Activated T-cell treated with anti-CD3 and anti-CD28 coated beads, Interleukin-2, amount 50 U/mL, for 4 hours (primary cell): ENCODE measurements around the gene PODN. TPM values are rescaled to one million over a fixed set of nuclear protein-coding genes. Genes with fewer than 3 reads are reported as not detected.

Experiments used
- ATAC-seq, 2 donors: fragments of 200-7000 bp; cut with Tn5 transposase; one replicate each; pipeline ENCODE4 v1.10.0; 2021
- DNase-seq: peaks from one replicate; pipeline ENCODE4 v3.0.0-alpha.2; 2020
- H3K27me3 Mint-ChIP-seq: one replicate; pipeline ENCODE4 v1.8.0; 2021; ENCODE audit warnings: low read depth, mixed read lengths
- H3K36me3 Mint-ChIP-seq: one replicate; pipeline ENCODE4 v1.8.0; 2022; ENCODE audit warnings: mixed read lengths; ENCODE audit not compliant: insufficient read depth
- H3K4me1 Mint-ChIP-seq: one replicate; pipeline ENCODE4 v1.8.0; 2021; ENCODE audit warnings: low read depth, mixed read lengths
- H3K4me3 Mint-ChIP-seq: one replicate; pipeline ENCODE4 v1.8.0; 2021; ENCODE audit warnings: mild to moderate bottlenecking, moderate library complexity, mixed read lengths
- H3K9me3 Mint-ChIP-seq: one replicate; pipeline ENCODE4 v1.8.0; 2021; ENCODE audit warnings: mixed read lengths
- total RNA-seq, 3 donors: library from RNA; stranded (reverse); gene quantifications; one replicate each; pipeline ENCODE4 v1.2.1, GENCODE V29; 2021

PODN gene
- total RNA-seq, 3 donors from 2014 or later = 0.11 to 0.23 TPM; not detected in 1

DNA sequence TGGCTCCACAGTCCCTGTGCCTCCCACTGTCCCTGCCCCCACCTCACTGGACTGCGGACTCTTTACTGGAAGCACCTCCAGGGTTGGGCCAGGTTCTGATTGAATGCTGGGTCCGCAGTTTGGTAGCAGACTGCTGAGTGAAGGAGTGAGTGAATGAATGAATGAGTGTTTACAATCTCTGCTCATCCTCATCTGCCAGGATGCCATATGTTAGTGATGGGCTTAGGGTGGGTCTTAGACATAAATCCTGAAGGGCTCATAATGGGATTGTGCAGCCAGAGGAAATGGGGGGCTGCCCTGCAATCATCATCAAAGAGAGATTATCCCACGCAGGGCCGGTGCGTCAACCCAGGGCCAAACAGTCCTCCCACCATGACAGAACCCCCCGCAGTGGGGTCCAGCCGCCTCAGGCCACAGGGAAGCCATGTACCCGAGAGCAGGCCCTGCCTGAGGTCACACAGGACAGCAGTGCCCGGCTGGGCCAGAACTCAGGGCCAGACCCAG is 54.3 kb downstream of the PODN start:
- Mint-ChIP-seq H3K4me1 (no peaks in the 10 kb centered on the region), H3K4me3 (no peak overlapping the region)
- no peak for ATAC-seq

DNA sequence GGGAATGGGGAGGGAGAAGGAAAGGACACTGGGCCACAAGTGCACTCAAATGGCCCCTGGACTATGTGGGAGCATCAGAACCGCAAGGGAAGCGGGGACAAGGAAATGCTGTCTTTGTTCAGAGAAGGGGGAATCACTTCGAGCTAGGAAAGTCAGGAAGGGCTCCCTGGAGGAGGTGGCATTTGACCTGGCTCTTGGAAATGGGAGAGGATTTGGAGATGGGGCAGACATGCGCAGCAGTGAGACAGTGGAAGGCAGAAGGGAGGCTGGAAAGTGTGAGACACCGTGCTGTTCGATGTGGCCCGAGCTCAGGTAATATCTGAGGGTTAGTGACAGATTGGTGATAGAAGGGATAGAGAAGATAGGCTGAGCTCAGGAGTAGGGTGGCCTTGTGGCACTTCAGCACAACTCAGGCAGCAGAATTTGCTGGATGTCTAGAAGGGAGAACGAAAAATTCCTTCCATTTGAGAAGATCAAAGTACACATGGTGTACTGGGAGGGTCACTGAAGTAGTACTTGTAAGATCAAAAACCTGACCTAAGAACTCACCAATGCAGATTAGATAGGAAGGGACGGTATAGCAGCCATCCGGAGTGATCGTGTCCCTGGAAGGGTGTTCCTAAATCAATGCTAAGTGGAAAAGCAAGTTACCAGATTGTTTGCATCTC is 55.1 kb downstream of the PODN start:
- DNase-seq (no peak), ATAC-seq (no peak)
- Mint-ChIP-seq H3K4me3 (no peak overlapping the region), H3K9me3 (peaks cover 3% of the 10 kb centered on the region), H3K4me1 (no peaks in the 10 kb centered on the region), H3K27me3 (peaks cover 13% of the 10 kb centered on the region), H3K36me3 (no peaks in the 10 kb centered on the region)

More for the DNA sequence above, 54.3 kb downstream of the PODN start:
- Mint-ChIP-seq H3K36me3 (no peaks in the 10 kb centered on the region), H3K9me3 (peaks cover 3% of the 10 kb centered on the region), H3K27me3 (peaks cover 13% of the 10 kb centered on the region)
- no peak for DNase-seq

DNA sequence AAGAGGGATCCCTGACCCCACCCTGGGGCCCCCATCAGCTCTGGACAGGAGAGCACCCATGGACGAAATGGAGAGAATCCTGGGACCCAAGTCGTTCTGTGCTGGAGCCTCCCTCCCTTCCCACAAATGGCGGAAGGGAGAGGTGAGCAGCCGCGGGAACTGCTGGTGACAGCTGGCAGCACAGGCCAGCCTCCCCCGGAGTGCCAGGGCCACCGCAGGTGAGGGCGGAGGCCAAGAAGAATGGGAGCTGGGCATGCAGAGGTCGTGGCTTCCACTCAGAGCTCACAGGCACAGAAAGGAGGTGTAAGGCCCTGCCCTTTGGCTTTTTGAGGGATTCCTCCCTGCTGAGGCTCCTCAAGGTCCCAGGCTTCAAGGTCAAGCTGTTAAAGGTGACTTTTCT is 55.8 kb downstream of the PODN start:
- DNase-seq (no peak), ATAC-seq (no peak)
- Mint-ChIP-seq H3K9me3 (no peaks in the 10 kb centered on the region), H3K36me3 (no peaks in the 10 kb centered on the region), H3K4me3 (no peak overlapping the region), H3K4me1 (no peaks in the 10 kb centered on the region), H3K27me3 (peaks cover 13% of the 10 kb centered on the region)

DNA sequence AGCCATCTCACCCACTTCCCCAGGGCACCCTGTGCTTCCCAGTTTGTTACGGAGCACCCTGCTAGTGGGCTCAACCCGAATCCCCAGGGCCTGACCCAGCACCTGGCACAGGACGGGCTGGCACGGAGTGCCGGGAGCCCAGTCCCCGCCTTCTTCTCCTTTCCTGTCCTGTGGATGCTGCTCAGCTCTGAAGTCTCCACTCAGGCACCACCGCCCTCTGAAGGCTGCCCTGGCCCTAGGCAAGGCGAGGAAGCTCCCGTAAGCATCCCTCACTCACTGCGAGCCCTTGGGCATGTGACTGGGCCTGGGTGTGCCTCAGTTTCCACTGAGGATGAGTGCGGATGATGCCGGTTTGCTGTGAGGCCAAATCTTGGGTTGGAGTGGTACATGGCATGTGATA is 58.6 kb downstream of the PODN start:
- no peaks in the 10 kb centered on the region for H3K4me1 Mint-ChIP-seq
- peaks cover 13% of the 10 kb centered on the region for H3K27me3 Mint-ChIP-seq

DNA sequence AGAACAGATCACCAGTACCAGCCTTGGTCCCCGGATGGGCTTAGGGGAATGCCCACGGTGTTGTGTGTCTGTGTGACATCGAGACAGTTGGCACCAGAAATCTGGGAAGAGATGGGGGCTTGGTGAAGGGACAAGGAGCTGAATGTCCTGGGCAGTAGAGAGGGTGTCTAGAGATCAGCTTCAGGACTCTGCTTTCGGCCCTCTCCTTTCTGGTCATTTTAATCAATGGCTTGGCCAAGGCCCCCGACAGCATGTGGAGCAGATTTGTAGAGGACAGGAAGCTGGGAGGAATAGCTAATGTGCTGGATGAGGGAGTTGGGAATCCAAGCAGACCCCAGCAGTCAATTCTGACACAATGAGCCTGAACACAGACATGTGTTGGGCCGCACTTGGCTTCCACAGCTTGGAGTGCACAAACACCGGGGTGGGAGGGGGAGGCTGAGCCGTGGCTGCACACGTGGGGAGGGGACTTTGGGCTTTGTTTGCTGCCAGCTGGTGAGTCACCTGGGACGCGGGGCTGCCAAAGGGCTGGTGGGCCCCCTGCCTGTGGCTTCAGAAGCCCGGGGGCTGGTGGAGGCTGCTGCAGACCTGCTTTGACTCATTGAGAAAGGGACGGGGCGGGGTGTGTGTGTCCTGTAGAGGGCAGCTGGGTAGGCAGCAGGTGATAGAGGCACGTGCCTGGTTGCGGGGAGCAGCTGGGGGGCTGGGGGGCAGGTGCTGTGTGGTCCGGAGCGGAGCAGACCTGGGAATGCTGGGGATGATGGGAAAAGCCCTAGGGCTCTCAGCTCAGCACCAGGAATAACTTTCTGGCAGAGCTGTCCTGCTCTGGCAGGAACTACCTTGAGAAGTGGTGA is 59.5 kb downstream of the PODN start:
- Mint-ChIP-seq H3K27me3 (peaks cover 13% of the 10 kb centered on the region), H3K4me3 (no peak overlapping the region), H3K9me3 (no peaks in the 10 kb centered on the region), H3K36me3 (no peaks in the 10 kb centered on the region), H3K4me1 (no peaks in the 10 kb centered on the region)
- ATAC-seq (peak; percentile 63 to 72), DNase-seq (no peak)

More for the DNA sequence above, 58.6 kb downstream of the PODN start:
- DNase-seq (no peak), ATAC-seq (no peak)
- Mint-ChIP-seq H3K36me3 (no peaks in the 10 kb centered on the region), H3K4me3 (no peak overlapping the region), H3K9me3 (no peaks in the 10 kb centered on the region)

GRCh38 chr1:53122201-53122885 is 60.3 kb downstream of the PODN start:
- no peak for ATAC-seq
- no peaks in the 10 kb centered on the region for H3K9me3 Mint-ChIP-seq

DNA sequence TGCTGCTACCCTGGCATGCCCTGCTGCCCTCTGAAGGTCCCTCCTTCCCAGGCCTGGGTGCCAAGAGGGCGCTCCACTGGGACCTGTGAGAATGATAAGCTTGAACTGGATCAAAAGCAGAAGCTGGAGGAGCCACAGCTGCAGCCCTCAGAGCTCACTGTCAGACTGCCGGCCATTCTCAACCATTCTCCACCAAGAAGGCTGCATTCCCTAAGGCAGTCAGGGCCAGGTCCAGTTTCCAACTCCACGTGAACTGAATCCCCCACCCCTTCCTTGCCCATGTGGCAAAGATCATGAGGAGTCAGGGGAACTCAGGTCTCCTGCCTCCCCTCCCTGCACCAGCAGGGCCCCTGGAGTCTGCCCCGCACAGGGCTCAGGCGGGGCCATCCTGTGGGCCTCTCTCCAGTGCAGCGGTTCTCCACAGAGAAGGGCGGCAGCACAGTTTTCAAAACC is 61.0 kb downstream of the PODN start:
- no peaks in the 10 kb centered on the region for H3K4me1 Mint-ChIP-seq
- no peak for ATAC-seq
- DNase-seq = no peak
- H3K27me3 Mint-ChIP-seq = peaks cover 15% of the 10 kb centered on the region
- H3K4me3 Mint-ChIP-seq = no peak overlapping the region
- H3K9me3 Mint-ChIP-seq = no peaks in the 10 kb centered on the region
- H3K36me3 Mint-ChIP-seq = no peaks in the 10 kb centered on the region

More at GRCh38 chr1:53122201-53122885, 60.3 kb downstream of the PODN start:
- DNase-seq = no peak
- H3K4me1 Mint-ChIP-seq = no peaks in the 10 kb centered on the region
- peaks cover 13% of the 10 kb centered on the region for H3K27me3 Mint-ChIP-seq
- no peak overlapping the region for H3K4me3 Mint-ChIP-seq
- no peaks in the 10 kb centered on the region for H3K36me3 Mint-ChIP-seq

DNA sequence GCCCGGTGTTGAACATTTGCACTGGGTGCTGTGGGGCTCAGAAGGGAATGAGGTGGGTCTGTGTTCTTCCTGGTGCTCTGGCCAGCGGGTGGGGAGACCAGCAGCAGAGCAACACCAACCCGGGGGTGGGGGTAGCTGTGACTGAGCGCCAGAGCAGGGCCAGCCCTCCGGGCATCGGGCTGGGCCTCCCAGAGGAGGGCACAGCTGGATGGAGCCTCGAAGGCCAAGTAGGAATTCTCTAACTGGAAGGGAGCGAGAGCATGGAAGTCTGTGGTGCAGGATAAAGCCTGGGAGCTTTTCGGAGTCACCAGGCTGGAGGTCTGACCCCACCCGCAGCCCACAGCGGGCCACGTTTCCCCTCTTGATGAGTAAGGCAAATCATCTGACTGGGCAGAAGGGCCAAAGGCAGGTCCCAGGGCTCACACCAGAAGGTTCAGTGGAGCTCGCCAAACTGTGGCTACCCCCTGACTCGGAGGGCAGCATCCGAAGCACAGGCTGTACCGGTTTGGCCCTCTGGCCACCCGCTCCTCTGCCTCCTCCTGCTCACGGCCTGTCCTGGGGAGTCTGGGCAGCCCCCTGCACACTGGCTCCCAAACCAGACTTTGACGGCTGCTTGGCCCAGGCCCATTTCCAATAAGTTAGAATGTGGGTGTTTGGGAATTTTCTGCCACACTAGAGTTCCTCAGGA is 61.6 kb downstream of the PODN start:
- peaks cover 17% of the 10 kb centered on the region for H3K27me3 Mint-ChIP-seq
- no peak overlapping the region for H3K4me3 Mint-ChIP-seq
- no peaks in the 10 kb centered on the region for H3K4me1 Mint-ChIP-seq
- DNase-seq = no peak
- no peaks in the 10 kb centered on the region for H3K36me3 Mint-ChIP-seq
- no peaks in the 10 kb centered on the region for H3K9me3 Mint-ChIP-seq
- ATAC-seq = no peak

DNA sequence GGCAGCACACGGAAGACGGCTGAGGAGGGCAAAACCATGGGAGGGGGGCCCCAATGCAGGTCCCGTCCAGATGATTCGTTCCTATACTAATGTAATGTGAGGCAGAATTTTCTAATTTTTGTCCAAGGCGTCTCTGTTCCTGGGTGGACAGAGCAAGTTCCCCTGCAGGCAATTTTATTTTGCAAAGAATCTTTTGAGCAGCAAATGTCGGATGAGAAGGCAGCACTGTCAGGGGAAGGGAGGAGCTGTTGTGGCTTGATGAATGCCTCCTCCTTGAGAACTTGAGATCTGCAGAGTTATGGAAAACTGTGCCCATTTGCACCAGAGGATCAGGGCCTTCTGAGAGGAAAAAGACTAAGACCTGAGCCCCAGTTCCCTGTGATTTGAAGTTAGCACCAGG is 63.1 kb downstream of the PODN start:
- peaks cover 16% of the 10 kb centered on the region for H3K27me3 Mint-ChIP-seq
- ATAC-seq (no peak), DNase-seq (no peak)
- no peak overlapping the region for H3K4me3 Mint-ChIP-seq
- no peaks in the 10 kb centered on the region for H3K36me3 Mint-ChIP-seq
- H3K4me1 Mint-ChIP-seq = no peaks in the 10 kb centered on the region
- no peaks in the 10 kb centered on the region for H3K9me3 Mint-ChIP-seq

GRCh38 chr1:53125623-53126360 is 63.8 kb downstream of the PODN start:
- H3K4me1 Mint-ChIP-seq = no peaks in the 10 kb centered on the region
- DNase-seq (no peak), ATAC-seq (no peak)
- H3K36me3 Mint-ChIP-seq = no peaks in the 10 kb centered on the region
- no peaks in the 10 kb centered on the region for H3K9me3 Mint-ChIP-seq
- H3K4me3 Mint-ChIP-seq = no peak overlapping the region
- peaks cover 10% of the 10 kb centered on the region for H3K27me3 Mint-ChIP-seq

DNA sequence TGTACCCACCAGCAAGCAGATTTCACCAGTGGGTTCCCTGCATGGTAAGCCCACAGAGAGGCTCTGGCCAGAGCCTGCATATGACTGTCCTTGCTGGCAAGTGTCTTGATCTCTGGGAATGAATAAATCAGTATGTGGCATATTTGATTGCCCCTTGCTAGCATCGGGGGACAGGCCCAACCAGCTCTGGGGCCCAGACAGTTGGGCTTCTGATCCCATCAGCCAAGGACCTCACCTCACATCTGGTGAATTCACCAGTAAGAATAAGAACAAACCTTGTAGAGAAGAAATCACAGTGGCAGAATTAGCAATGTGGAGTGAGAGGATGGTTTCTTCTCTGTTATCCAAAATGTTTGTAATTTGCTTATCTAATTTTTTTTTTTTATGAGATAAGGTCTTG is 64.5 kb downstream of the PODN start:
- ATAC-seq = no peak
- Mint-ChIP-seq H3K27me3 (peaks cover 4% of the 10 kb centered on the region), H3K4me1 (no peaks in the 10 kb centered on the region), H3K36me3 (no peaks in the 10 kb centered on the region), H3K4me3 (no peak overlapping the region), H3K9me3 (no peaks in the 10 kb centered on the region)
- DNase-seq = no peak

DNA sequence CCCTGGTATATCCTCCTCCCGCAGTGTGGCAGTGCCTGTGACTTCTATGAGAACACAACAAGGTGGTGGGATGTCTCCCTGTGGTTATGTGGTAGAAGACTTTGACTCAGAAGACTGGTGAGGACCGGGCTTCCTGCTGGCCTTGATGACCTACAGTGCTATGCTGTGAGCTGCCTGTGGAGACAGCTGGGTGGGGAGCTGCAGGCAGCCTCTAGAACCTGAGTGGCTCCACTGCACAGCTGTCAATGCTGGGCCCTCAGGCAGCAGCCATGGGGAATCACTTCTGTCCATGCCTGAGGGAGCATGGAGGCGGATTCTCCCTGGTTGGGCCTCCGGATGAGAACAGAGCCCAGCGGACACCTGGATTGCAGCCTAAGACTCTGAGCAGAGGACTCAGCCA is 65.5 kb downstream of the PODN start:
- H3K27me3 Mint-ChIP-seq = peaks cover 4% of the 10 kb centered on the region
- DNase-seq (no peak), ATAC-seq (peak; percentile 51 to 62)
- H3K36me3 Mint-ChIP-seq = no peaks in the 10 kb centered on the region
- H3K4me3 Mint-ChIP-seq = no peak overlapping the region
- no peaks in the 10 kb centered on the region for H3K4me1 Mint-ChIP-seq
- H3K9me3 Mint-ChIP-seq = no peaks in the 10 kb centered on the region

DNA sequence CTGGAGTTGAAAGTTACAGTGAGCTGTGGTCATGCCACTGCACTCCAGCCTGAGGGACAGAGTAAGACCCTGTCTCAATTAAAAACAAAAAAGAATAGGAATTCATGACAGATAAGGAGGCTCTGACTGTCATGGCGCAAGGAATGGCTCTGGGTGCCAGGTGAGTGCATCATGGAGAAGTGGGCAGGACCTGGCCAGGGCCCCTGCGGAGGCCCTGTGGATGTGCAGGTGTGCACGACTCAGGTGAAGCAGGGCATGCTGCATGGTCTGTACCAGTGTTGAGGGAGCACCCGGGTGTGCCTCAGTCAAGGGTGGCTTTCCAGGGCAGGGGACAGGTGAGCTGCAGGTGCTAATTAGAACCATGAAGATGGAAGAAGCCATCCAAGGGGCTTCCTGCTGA is 66.4 kb downstream of the PODN start:
- Mint-ChIP-seq H3K4me3 (no peak overlapping the region), H3K4me1 (no peaks in the 10 kb centered on the region), H3K27me3 (peaks cover 4% of the 10 kb centered on the region), H3K9me3 (no peaks in the 10 kb centered on the region), H3K36me3 (no peaks in the 10 kb centered on the region)
- ATAC-seq (no peak), DNase-seq (no peak)
